HFF-Myc (cell line): ENCODE data around the gene RPS26.
A peak's percentile ranks its signal among the peaks of the same experiment; 100 is the strongest.
"Not testable (repeated sequence)": the region's sequence is repeated elsewhere in the genome, so short reads cannot be mapped to it uniquely, and the experiment has no call there.

Source experiments
- DNase-seq: peaks from one replicate; pipeline ENCODE4 v3.0.0-alpha.2; 2011; ENCODE audit warnings: low read depth; ENCODE audit errors: extremely low read depth
- H3K4me3 ChIP-seq: replicated peaks from 2 replicates; pipeline ENCODE4 v1.5.1; 2011; ENCODE audit warnings: low read depth, mild to moderate bottlenecking, control low read depth, low read length
- TF ChIP-seq, protein P1 (sequence below): IDR thresholded peaks from 2 replicates; pipeline ENCODE4 v1.5.1; 2012; ENCODE audit warnings: mild to moderate bottlenecking, low read depth, low read length, control low read depth; ENCODE audit errors: missing control alignments

RPS26 gene

DNA sequence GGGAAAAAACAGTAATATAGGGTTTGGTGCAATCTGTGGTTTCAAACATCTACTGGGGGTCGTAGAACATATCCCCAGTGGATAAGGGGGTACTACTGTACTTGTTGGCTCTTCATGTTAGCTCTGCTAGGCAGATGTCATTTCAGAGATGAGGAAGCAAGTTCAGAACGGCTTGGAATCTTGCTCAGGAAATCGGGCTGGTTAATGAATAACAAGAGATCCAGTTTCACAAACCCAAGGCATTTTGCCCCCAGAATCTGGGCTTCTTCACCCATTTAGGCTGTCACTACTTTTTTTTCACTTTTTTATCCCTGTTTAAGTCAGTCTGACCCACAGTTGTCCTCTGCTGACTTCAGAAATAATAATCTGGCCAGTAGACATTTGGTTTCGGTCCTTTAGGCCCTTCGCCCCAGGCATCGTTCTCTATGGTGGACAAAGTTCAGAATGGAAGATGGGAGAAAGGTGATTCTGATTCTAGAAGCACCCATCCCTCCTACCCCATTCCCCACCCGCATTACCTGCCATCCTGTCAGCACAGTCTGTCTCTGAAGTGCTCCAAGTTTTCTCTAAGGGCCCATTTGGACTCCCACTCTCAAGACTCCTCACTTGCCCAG is 40.1 kb upstream of the RPS26 start:
- H3K4me3 ChIP-seq, result no peak overlapping the region
- TF ChIP-seq, protein P1, sequence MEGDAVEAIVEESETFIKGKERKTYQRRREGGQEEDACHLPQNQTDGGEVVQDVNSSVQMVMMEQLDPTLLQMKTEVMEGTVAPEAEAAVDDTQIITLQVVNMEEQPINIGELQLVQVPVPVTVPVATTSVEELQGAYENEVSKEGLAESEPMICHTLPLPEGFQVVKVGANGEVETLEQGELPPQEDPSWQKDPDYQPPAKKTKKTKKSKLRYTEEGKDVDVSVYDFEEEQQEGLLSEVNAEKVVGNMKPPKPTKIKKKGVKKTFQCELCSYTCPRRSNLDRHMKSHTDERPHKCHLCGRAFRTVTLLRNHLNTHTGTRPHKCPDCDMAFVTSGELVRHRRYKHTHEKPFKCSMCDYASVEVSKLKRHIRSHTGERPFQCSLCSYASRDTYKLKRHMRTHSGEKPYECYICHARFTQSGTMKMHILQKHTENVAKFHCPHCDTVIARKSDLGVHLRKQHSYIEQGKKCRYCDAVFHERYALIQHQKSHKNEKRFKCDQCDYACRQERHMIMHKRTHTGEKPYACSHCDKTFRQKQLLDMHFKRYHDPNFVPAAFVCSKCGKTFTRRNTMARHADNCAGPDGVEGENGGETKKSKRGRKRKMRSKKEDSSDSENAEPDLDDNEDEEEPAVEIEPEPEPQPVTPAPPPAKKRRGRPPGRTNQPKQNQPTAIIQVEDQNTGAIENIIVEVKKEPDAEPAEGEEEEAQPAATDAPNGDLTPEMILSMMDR, result no peak
- DNase-seq, result no peak

DNA sequence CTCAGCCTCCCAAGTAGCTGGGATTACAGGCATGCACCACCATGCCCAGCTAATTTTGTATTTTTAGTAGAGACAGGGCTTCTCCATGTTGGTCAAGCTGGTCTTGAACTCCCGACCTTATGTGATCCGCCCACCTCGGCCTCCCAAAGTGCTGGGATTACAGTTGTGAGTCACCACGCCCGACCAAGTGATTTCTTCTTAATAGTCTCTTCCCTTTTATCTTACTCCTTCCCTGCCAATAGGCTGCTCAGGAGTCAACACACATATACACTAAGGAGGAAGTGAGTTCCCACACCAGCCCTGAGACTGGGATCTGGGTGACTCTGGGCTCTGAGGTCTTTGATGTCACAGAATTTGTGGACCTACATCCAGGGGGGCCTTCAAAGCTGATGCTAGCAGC is 38.3 kb upstream of the RPS26 start:
- DNase-seq, H3K4me3 ChIP-seq: not testable (repeated sequence)

DNA sequence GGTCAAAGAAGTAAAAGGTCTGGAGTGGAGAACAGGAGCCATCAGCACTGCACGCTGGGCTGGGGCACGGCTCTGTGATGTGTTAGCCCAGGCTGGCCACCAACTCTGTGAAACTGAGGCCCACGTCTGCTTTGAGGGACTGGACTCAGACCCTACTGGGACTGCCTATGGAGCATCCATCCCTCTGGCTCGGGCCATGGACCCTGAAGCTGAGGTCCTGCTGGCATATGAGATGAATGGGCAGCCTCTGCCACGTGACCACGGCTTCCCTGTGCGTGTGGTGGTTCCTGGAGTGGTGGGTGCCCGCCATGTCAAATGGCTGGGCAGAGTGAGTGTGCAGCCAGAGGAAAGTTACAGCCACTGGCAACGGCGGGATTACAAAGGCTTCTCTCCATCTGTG is 37.5 kb upstream of the RPS26 start:
- no peak for DNase-seq
- no peak overlapping the region for H3K4me3 ChIP-seq

DNA sequence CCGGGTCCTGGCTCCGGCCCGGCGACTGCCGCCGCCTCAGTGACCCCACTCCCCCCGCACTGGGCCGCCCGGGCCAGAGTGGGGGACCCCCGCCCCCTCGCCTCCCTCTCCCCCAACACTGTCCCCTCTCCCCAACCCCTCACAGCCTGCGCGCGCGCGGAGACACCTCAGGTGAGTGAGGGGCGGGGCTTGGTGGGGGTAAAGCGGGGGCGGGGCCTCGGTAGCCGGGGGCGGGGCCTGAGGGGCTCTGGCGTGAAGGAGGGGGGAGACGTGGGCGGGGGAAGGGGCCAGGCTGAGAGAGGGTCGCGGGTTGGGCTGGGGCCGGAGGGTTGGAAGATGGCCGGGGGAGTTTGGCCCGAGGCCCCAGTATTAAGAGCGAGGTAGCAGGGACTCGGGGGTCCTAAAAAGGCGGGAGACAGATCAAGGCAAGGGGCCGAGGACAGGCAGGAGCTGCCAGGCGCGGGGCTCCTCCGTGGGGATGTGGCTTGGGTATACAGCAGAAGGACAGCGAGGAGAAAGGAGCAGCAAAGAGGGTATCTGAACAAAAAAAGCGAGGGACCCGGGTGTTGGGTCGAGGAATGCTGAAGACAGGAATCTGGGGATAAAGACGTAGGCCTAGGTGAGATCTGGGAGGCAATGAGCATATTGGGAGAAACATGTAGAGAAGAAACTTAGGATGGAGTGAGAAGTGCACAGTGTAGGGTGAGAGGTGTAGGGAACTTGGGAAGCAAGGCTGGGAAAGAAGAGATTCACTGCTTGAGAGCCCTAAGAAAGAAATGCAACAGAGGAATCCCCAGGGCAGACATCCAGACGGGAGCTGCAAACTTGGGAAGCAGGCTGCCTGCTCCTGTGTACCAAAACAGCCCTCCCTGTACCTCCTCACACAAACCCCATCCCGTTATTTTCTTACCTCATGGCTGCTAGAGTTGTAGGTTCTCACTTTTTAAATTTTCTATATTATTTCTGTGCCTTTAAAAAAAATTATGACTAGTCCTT is 33.9 kb upstream of the RPS26 start:
- TF ChIP-seq, protein P1, result no peak
- peak overlapping the region; percentile 54 for H3K4me3 ChIP-seq
- no peak for DNase-seq

More for the DNA sequence above, 37.5 kb upstream of the RPS26 start:
- TF ChIP-seq, protein P1, result no peak

DNA sequence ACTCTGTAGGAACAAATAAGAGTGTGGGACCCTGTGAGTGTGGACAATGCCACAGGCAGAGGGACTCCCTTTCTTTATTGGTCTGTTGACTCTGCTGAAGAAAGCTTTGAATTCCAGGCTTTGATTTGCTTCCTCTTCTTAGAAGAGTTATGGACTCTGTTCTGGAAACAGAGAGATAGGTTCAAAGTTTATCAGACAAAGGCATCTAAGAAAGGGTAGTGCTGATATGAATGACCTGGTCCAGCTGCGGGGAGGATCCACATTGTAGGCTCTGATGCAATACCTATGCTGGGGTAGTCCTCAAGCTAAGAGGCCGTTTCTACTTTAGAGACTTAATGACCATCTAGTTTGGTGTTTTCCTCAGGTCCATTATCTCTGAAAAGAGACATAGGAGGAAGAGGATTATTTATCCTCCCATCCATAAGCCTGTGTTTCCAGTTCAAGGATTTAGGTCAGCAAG is 31.6 kb upstream of the RPS26 start:
- TF ChIP-seq, protein P1, result no peak
- no peak for DNase-seq
- H3K4me3 ChIP-seq, result no peak overlapping the region

DNA sequence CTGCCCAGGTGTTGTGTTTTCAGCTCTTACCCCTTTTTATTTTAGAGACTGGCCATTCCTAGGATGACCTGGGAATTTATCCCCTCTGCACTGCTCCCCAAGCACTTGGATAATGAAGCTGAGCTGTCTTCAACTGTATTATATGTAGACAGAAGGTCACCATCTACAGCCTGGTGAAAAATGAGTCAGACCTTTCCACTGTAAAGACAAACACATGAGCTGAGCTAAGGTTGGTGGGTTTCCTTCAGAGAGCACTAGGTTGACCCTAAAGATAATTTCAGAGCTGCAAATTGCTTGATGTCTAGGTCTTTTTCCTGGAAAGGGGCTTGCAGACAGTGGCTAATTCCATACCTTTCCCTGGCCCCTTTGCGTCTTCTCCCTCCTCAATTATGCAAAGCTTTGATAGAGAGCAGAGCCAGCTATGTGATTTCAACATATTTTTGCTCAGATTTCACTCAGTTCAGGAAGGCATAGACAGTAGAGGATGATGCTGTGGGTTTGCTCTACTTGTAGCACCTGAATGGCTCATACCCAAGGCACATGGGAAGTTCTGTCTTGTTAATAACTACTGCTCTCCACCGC is 30.1 kb upstream of the RPS26 start:
- TF ChIP-seq, protein P1, result no peak
- DNase-seq, result no peak

DNA sequence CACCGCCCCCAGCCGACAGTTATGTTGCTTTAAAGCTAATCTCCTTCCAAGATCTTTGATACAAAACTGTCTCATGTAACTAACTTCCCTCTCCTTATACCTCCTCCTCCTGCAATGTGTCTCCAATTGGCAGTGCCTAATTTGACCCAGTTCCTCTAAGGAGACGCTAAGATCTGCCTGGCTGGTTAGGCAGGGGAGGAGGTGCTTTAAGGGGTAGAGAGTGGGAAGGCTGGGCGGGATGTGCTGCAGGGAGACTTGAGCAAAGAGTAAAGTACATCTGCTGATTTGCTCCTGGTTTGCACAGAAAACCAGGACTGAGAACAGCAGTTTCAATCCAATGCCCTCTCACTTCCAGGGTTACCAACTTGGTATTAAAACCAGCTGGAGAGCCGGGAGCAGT is 28.2 kb upstream of the RPS26 start:
- DNase-seq, result no peak
- TF ChIP-seq, protein P1, result no peak
- H3K4me3 ChIP-seq, result no peak overlapping the region

More for the DNA sequence above, 30.1 kb upstream of the RPS26 start:
- no peak overlapping the region for H3K4me3 ChIP-seq
